Activated naive CD4-positive, alpha-beta T cell treated with anti-CD3 and anti-CD28 coated beads, Interleukin-2, amount 50 U/mL, for 72 hours (primary cell): Measurements from ENCODE around the gene CILP2. TPM values are rescaled to one million over a fixed set of nuclear protein-coding genes. Genes with fewer than 3 reads are reported as not detected.

Experiments used
- ATAC-seq, 2 donors: fragments of 150-1000 bp; cut with Tn5 transposase; 2 replicates each; pipeline ENCODE4 v1.10.0; 2021; ENCODE audit warnings: mild to moderate bottlenecking in 2 of 2, moderate library complexity in 2 of 2
- DNase-seq, 2 donors: peaks; one replicate each; pipeline ENCODE4 v3.0.0; 2021 to 2022; ENCODE audit warnings: low spot score in 2 of 2
- H3K27ac Mint-ChIP-seq, 2 donors: one replicate each; pipeline ENCODE4 v1.8.0; 2022; ENCODE audit warnings: mild to moderate bottlenecking in 2 of 2, mixed read lengths in 2 of 2
- H3K36me3 Mint-ChIP-seq, 2 donors: one replicate each; pipeline ENCODE4 v1.8.0; 2022; ENCODE audit warnings: mixed read lengths in 2 of 2
- H3K9me3 Mint-ChIP-seq, 2 donors: one replicate each; pipeline ENCODE4 v1.8.0; 2022; ENCODE audit warnings: mixed read lengths in 2 of 2
- total RNA-seq, 2 donors: library from RNA; stranded (reverse); gene quantifications; one replicate each; pipeline ENCODE4 v1.2.3, GENCODE V29; 2022

CILP2 gene
- total RNA-seq, 2 donors from 2014 or later = 0.25 to 0.31 TPM

DNA sequence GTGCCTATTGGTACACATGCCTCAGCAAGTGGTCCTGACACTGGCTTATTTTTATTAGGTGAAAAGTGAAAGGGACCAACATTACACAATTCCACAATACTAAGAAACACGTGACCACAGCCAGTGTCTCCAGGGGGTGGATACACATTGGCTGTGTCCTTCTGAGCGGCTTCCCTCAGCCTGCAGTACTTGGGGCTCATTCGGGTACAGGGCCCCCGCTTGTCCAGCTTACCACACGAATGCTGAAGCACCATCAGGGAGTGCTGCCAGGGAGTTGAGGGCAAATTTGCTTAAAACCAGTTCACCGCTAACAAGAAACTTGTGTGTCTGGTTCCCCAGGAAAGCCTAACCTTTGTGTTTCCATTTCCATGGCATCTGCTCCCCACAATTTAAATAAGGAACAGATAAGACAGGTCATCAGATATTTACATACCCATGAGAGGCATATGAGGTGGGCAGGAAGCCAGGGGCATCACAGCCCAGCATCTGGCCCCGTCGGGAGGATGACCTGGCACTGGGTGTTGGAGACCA lies 57.2 kb downstream of the CILP2 start:
- ATAC-seq (no peak), DNase-seq (no peak)
- Mint-ChIP-seq H3K9me3 (no peaks in the 10 kb centered on the region), H3K27ac (peak overlapping the region in 1 of 2 donors; percentile 100), H3K36me3 (peaks cover 11 to 33% of the 10 kb centered on the region in 2 donors)

Other genes with a start within 250 kb of the CILP2 start
- 10 to 100 TPM; 55.1 to 55.4 TPM for gene SUGP1, start 217.8 kb upstream of the CILP2 start, total RNA-seq
- 10 to 100 TPM; 36.0 to 62.2 TPM for gene MAU2, start 217.4 kb upstream of the CILP2 start, total RNA-seq
- 100 to 1,000 TPM; 122 to 134 TPM for gene GATAD2A, start 132.6 kb upstream of the CILP2 start, total RNA-seq
- gene TSSK6, start 22.7 kb upstream of the CILP2 start, total RNA-seq = 1 to 10 TPM; 3.8 to 5.5 TPM
- gene NDUFA13, start 22.0 kb upstream of the CILP2 start, total RNA-seq = 100 to 1,000 TPM; 358 to 407 TPM
- 10 to 100 TPM in 1 of 2 donors, 1 to 10 TPM in 1; 5.7 to 11.3 TPM for gene YJEFN3, start 9.4 kb upstream of the CILP2 start, total RNA-seq
- gene PBX4, start 80.4 kb downstream of the CILP2 start, total RNA-seq = 10 to 100 TPM; 27.6 to 37.3 TPM
- gene LPAR2, start 90.0 kb downstream of the CILP2 start, total RNA-seq = 100 to 1,000 TPM in 1 of 2 donors, 10 to 100 TPM in 1; 35.4 to 122 TPM
- 100 to 1,000 TPM in 1 of 2 donors, 10 to 100 TPM in 1; 69.7 to 106 TPM for gene GMIP, start 105.4 kb downstream of the CILP2 start, total RNA-seq
- gene ATP13A1, start 125.4 kb downstream of the CILP2 start, total RNA-seq = 10 to 100 TPM; 35.6 to 83.0 TPM
- 10 to 100 TPM; 66.9 to 79.6 TPM for gene ZNF101, start 130.6 kb downstream of the CILP2 start, total RNA-seq
- gene ZNF14, start 194.8 kb downstream of the CILP2 start, total RNA-seq = 10 to 100 TPM in 1 of 2 donors, 1 to 10 TPM in 1; 7.3 to 11.6 TPM